H54 (cell line): ENCODE results near the gene EPHB1.

Experiments
- DNase-seq: peaks from one replicate; pipeline ENCODE4 v3.0.0; 2011; ENCODE audit warnings: low spot score, mixed read lengths; ENCODE audit not compliant: insufficient read length
- FAIRE-seq: peaks from 3 replicates; lab custom pipeline; 2011; peaks lifted over from hg19 to GRCh38; lab: Jason Lieb, UNC
- POLR2A ChIP-seq: IDR thresholded peaks from 2 replicates; pipeline ENCODE4 v1.6.1; 2011; ENCODE audit warnings: low read depth, mild to moderate bottlenecking, low read length

EPHB1 gene

DNA sequence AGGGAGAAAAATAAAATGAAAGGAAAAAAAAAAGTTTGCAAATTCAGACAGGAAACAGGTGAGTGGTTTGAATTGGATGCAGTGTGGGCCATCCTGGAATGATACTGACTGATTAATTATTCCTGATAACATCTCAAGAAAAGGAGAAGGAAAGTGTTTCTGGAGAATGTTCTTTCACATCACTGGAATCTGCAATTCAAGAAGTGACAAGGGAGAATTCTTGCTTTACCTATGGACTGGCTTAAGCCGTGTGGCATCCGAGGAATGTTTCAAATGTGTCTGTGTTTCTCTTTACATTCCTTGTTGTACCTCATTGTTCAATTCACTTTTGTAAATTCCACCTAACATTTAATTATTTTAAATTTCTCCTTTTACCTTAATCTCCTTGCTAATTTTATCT is 465.0 kb downstream of the EPHB1 start:
- TF ChIP-seq POLR2A: no peak
- no peak for DNase-seq
- no peak for FAIRE-seq

- TF ChIP-seq POLR2A: no peak
- DNase-seq: no peak
- FAIRE-seq: no peak
These were observed 466.2 kb downstream of the EPHB1 start for GRCh38 chr3:135261214-135261775.

- TF ChIP-seq POLR2A: no peak
- FAIRE-seq (no peak), DNase-seq (no peak)
These were observed 466.9 kb downstream of the EPHB1 start for GRCh38 chr3:135261916-135262315.

- TF ChIP-seq POLR2A: no peak
- no peak for DNase-seq
- FAIRE-seq: no peak
These were observed 467.4 kb downstream of the EPHB1 start for GRCh38 chr3:135262441-135262840.

GRCh38 chr3:135263331-135263730 is 468.3 kb downstream of the EPHB1 start:
- no peak for DNase-seq
- no peak for FAIRE-seq
- no peak for TF ChIP-seq POLR2A

DNA sequence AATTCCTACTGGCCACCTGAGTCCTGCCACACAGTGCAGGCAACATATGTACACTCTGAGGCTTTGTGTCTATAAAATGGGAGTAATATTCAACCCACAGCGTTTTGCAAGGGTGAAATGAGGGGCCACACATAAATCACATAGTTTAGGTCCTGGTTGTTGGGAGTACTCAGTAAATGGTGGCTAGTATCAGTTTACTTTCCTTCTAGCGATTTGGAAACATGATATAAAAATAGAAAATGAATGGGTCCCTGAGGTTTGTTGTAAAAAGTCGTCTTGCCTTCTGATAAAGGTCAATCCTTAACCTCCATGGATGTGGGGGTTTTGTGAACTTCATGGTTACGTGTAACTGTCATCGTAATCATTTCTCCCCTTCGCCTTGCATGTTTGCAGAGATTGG is 472.4 kb downstream of the EPHB1 start:
- DNase-seq (no peak), FAIRE-seq (no peak)
- TF ChIP-seq POLR2A: no peak

- TF ChIP-seq POLR2A: no peak
- no peak for DNase-seq
These were observed 474.0 kb downstream of the EPHB1 start for GRCh38 chr3:135268941-135269532.

DNA sequence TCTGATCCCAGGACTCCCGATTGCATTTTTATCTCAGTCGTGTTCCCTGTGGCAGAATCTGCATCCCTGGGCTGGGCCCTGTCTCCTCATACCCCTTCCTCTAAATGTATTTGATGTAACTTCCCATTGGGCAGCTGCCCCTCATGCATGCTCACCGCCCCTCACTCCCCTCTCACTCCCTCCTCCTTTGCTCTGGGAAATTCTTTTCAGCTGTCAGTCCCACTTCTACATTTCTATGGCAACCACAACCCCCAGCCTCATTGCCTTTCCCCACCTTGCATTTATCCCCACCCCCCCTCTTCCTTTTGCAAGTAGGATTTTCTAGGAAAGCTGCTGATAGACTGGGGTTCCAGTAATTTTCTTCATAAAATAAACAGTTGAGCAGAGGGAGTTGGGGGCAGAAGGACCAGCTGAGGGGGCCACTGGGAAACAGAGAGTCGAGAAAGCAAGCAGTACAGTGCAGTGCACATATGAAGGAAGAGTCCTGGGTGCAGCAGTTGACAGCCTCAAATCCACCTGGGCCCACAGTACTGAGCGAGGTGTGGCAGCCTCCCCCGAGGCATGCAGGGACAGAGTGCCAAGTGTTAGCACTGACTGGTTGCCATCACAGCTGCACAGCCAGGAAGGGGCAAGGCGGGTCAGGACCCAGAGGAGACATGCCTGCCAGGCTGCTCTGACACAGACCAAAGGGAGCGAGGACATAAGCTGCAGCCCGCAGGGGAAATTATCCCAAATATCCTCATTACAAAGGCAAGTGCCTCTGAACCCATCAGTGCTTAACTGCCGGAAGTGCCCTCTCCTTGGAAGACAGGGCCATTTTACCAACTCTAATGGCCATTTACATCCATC is 476.3 kb downstream of the EPHB1 start:
- FAIRE-seq (no peak), DNase-seq (no peak)
- no peak for TF ChIP-seq POLR2A

More at GRCh38 chr3:135268941-135269532, 474.0 kb downstream of the EPHB1 start:
- FAIRE-seq: no peak

DNA sequence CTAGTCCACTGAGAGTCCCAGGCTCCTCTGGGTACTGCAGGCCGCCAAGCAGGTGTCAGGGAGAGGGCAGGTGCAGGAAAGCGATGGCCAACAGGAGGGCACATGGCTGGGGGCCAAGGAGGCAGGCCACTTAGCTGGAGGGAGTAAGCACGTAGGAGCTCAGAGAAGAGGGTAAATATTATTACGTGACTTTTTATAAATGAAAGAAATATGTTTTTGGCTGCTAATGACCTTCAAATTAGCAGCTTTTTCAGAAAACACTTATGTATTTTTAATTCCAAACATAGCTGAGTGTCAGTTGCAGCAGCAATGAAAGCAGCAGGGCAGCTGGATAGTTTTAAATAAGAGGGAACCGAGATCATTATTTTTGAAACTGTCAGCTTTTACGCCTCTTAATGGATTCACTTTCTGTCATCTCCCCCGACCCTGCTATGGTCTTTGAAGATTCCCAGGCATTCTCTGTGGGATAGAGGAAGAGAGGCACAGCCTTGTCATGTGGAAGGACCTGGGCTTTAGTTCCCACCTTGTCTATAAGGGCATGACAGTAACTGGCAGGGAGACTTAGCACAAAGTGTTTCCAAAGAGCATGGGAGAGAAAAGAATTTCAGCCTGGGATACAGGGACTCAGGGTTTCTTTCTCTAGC is 477.1 kb downstream of the EPHB1 start:
- TF ChIP-seq POLR2A: no peak
- FAIRE-seq (no peak), DNase-seq (no peak)

DNA sequence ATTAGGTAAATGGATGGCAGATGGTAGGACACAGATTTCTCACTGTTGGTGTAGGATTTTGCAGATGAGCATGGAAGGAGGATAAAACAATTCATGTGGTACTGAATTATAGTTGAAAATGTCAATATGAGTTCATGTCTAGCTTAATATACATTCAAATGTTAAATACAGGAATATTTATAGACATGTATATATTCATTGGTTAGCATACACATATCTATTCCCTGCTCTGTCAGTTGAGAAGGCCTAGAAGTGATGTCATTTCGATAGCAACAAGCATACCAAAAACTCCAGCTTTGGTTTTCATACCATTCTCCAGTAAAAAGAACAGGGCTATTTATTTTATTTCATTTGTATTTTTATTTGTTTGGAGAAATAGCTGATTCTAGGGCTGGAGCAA is 497.1 kb downstream of the EPHB1 start:
- no peak for TF ChIP-seq POLR2A
- no peak for FAIRE-seq
- no peak for DNase-seq

- no peak for TF ChIP-seq POLR2A
- DNase-seq (no peak), FAIRE-seq (no peak)
These were observed 506.6 kb downstream of the EPHB1 start for GRCh38 chr3:135301670-135302069.

DNA sequence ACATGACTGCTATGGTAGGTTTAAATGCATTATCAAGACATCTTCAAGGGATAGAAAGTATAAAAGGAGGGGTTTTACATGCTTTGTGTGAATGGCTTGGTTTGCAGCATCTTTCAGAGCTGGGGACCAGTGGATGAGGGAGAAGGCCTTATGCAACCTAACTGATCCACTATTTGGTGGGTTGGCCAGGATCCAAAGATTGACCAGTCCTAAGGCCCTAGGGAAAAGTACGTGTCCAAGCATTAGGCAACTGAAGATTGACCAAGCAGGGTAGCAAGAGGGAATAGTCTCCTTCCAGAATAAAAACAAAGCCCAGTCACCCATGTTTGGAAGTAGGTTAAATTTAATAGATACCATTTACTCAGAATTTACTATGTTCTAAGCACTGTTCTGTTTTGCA is 509.3 kb downstream of the EPHB1 start:
- FAIRE-seq: no peak

More for the DNA sequence above, 509.3 kb downstream of the EPHB1 start:
- no peak for TF ChIP-seq POLR2A
- no peak for DNase-seq
